Glutamatergic neuron (in vitro differentiated cells): Measurements from ENCODE around the gene ZNF248. TPM values are rescaled to one million over a fixed set of nuclear protein-coding genes. Genes with fewer than 3 reads are reported as not detected.

Experiments
- DNase-seq: peaks from one replicate; pipeline ENCODE4 v3.0.0; 2022
- H3K27ac Mint-ChIP-seq: one replicate; pipeline ENCODE4 v1.8.0; 2020; ENCODE audit warnings: mild to moderate bottlenecking, mixed read lengths, inconsistent platforms; ENCODE audit not compliant: unreplicated experiment
- H3K27me3 Mint-ChIP-seq: one replicate; pipeline ENCODE4 v1.8.0; 2020; ENCODE audit warnings: mild to moderate bottlenecking, moderate library complexity, mixed read lengths, inconsistent platforms; ENCODE audit not compliant: unreplicated experiment
- H3K36me3 Mint-ChIP-seq: one replicate; pipeline ENCODE4 v1.8.0; 2020; ENCODE audit warnings: mild to moderate bottlenecking, mixed read lengths, inconsistent platforms; ENCODE audit not compliant: unreplicated experiment
- H3K4me1 Mint-ChIP-seq: one replicate; pipeline ENCODE4 v1.8.0; 2020; ENCODE audit warnings: mild to moderate bottlenecking, low read depth, mixed read lengths, inconsistent platforms; ENCODE audit not compliant: unreplicated experiment
- H3K4me3 Mint-ChIP-seq: one replicate; pipeline ENCODE4 v1.8.0; 2020; ENCODE audit warnings: mild to moderate bottlenecking, mixed read lengths, inconsistent platforms; ENCODE audit not compliant: unreplicated experiment
- H3K9me3 Mint-ChIP-seq: one replicate; pipeline ENCODE4 v1.8.0; 2020; ENCODE audit warnings: mild to moderate bottlenecking, moderate library complexity, mixed read lengths, inconsistent platforms; ENCODE audit not compliant: unreplicated experiment
- total RNA-seq: library from RNA; stranded (reverse); fragmentation: NEBNext Ultra II Directional; extraction: Animal tissue kit (Norgen Biotek cat#: 25700); gene quantifications from one replicate; pipeline ENCODE4 v1.2.1, GENCODE V29; 2021; ENCODE audit not compliant: unreplicated experiment
- TF ChIP-seq, protein P1 (sequence below): fragments of 200-600 bp; sonication (generic); IDR thresholded peaks from one replicate; pipeline ENCODE4 v1.5.0; 2021; ENCODE audit not compliant: partially characterized antibody, unreplicated experiment

Gene ZNF248
- total RNA-seq, 1 donor from 2014 or later: 11.1 TPM

DNA sequence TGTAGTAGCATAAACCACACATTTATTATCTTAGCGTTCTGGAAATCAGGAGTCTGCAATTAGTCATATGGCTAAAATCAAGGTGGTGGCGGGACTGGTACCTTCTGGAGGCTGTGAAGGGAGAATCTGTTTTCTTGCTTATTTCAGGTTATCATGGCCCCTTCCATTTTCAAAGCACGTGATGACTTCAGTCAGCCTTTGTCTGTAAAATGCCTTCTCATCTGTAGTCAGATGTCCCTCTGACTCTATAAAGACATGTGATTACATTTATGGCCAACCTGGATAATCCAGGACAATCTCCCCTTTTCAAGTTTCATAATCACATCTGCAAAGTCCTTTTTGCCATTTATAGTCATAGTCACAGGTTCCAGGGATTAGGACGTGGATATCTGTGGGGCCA lies 15.5 kb upstream of the ZNF248 start:
- DNase-seq: no peak
- Mint-ChIP-seq H3K4me1 (no peaks in the 10 kb centered on the region), H3K27ac (no peak overlapping the region), H3K9me3 (no peaks in the 10 kb centered on the region), H3K27me3 (no peaks in the 10 kb centered on the region), H3K36me3 (no peaks in the 10 kb centered on the region), H3K4me3 (no peak overlapping the region)
- TF ChIP-seq, protein P1, sequence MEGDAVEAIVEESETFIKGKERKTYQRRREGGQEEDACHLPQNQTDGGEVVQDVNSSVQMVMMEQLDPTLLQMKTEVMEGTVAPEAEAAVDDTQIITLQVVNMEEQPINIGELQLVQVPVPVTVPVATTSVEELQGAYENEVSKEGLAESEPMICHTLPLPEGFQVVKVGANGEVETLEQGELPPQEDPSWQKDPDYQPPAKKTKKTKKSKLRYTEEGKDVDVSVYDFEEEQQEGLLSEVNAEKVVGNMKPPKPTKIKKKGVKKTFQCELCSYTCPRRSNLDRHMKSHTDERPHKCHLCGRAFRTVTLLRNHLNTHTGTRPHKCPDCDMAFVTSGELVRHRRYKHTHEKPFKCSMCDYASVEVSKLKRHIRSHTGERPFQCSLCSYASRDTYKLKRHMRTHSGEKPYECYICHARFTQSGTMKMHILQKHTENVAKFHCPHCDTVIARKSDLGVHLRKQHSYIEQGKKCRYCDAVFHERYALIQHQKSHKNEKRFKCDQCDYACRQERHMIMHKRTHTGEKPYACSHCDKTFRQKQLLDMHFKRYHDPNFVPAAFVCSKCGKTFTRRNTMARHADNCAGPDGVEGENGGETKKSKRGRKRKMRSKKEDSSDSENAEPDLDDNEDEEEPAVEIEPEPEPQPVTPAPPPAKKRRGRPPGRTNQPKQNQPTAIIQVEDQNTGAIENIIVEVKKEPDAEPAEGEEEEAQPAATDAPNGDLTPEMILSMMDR: no peak

DNA sequence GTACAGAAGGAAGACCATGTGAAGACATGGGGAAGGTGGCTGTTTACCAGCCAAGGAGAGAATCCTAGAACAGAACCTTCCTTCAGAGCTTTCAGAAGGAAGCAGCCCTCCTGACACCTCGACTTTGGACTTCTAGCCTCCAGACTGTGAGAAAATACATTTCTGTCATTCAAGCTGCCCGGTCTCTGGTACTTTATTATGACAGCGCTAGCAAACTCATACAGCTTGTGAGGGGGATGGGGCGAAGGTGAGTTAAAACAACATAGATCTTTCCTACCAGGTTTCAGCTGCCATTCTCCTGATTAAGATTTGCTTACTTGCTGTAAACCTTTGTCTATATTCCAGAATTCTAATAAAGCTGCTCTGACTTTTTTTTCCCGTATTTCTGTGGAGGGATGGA lies 14.9 kb upstream of the ZNF248 start:
- TF ChIP-seq, protein P1: no peak
- Mint-ChIP-seq H3K9me3 (peaks cover under 1% of the 10 kb centered on the region), H3K27ac (no peak overlapping the region), H3K27me3 (no peaks in the 10 kb centered on the region), H3K4me3 (no peak overlapping the region), H3K4me1 (no peaks in the 10 kb centered on the region), H3K36me3 (no peaks in the 10 kb centered on the region)
- no peak for DNase-seq

DNA sequence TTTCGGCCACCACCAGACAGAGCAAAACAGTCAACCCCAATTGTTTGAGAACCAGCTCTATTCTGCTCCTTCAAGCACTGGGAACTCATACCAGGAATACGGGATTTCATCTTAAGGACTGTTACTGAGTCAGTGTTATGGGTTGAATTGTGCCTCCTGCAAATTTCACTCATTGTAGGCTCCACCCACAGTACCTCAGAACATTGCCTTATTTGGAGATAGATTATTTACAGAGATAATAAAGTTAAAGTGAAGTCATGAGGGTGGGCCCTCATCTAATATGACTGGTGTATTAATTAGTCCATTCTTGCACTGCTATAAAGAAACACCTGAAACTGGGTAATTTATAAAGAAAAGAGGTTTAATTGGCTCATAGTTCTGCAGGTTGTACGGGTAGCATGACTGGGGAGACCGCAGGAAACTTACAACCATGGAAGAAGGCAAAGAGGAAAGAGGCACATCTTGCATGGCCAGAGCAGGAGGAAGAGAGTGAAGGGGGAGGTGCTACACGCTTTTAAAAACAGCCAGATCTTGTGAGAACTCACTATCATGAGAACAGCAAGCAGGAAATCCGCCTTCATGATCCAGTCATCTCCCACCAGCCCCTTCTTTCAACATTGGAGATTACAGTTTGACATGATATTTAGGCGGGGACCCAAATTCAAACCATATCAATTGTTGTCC lies 14.3 kb upstream of the ZNF248 start:
- H3K4me3 Mint-ChIP-seq: no peak overlapping the region
- H3K9me3 Mint-ChIP-seq: peaks cover 2% of the 10 kb centered on the region
- no peaks in the 10 kb centered on the region for H3K4me1 Mint-ChIP-seq
- no peaks in the 10 kb centered on the region for H3K27me3 Mint-ChIP-seq
- TF ChIP-seq, protein P1: no peak
- H3K27ac Mint-ChIP-seq: no peak overlapping the region
- no peak for DNase-seq
- no peaks in the 10 kb centered on the region for H3K36me3 Mint-ChIP-seq

DNA sequence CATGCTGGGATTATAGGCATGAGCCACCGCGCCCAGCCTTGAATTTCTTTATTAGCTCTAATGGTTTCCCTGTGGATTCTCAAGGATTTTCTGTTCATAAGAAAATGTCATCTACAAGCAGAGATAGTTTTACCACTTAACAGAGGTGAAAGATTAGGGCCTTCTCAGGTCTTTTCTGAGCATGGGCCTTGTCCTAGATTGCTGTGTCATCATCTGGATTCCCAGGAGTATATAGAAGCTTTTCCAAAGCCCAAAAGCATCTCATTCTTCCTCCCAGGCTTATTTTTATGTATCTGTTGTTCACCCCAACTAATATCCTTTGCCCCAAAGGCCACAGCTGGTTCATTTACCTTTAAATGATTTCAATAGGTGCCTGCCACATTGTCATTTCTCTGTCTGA lies 13.7 kb upstream of the ZNF248 start:
- peaks cover 2% of the 10 kb centered on the region for H3K9me3 Mint-ChIP-seq
- TF ChIP-seq, protein P1: no peak
- H3K27me3 Mint-ChIP-seq: no peaks in the 10 kb centered on the region
- DNase-seq: no peak
- no peak overlapping the region for H3K27ac Mint-ChIP-seq
- no peaks in the 10 kb centered on the region for H3K36me3 Mint-ChIP-seq
- H3K4me3 Mint-ChIP-seq: no peak overlapping the region
- no peaks in the 10 kb centered on the region for H3K4me1 Mint-ChIP-seq

DNA sequence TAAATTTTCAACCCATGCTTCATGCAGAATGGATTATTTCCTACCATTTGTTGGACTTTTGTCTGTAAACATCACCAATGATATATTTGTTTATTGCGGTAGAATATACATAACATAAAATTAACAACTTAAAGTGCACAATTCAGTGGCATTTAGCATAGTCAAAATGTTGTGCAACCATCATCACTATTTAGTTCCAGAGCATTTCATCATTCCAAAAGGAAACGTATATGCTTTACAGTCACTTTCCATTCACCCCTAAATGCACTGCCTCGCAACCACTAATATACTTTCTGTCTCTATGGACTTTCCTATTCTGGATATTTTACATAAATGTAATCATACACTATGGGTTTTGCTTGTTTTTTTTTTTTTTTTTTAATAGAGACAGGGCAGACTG lies 11.4 kb upstream of the ZNF248 start:
- H3K9me3 Mint-ChIP-seq: peaks cover 2% of the 10 kb centered on the region
- TF ChIP-seq, protein P1: no peak

More for the DNA sequence above, 11.4 kb upstream of the ZNF248 start:
- Mint-ChIP-seq H3K36me3 (no peaks in the 10 kb centered on the region), H3K27me3 (no peaks in the 10 kb centered on the region), H3K27ac (no peak overlapping the region), H3K4me3 (no peak overlapping the region), H3K4me1 (no peaks in the 10 kb centered on the region)
- DNase-seq: no peak
